Thoracic aorta (tissue), 2 donors: ENCODE measurements around the gene PARPBP. TPM values are rescaled to one million over a fixed set of nuclear protein-coding genes. Genes with fewer than 3 reads are reported as not detected.

Source experiments
- ATAC-seq: fragments of 150-250 bp; one replicate; pipeline ENCODE4 v1.8.0; 2017; ENCODE audit warnings: low read depth; ENCODE audit not compliant: insufficient number of reproducible peaks, low FRiP score
- DNase-seq: peaks from one replicate; pipeline ENCODE4 v3.0.0-alpha.2; 2020; ENCODE audit warnings: low spot score
- H3K27ac ChIP-seq, 2 donors: fragments of 200-600 bp; sonication (generic); 1 replicate in 1 of 2; 2 replicates in 1 of 2; pipeline ENCODE4 v1.5.1; 2016; ENCODE audit warnings: mild to moderate bottlenecking in 2 of 2, moderate library complexity in 2 of 2
- H3K27me3 ChIP-seq: fragments of 200-600 bp; sonication (generic); replicated peaks from 2 replicates; pipeline ENCODE4 v1.6.0; 2016; ENCODE audit warnings: mild to moderate bottlenecking; ENCODE audit not compliant: insufficient read depth
- H3K36me3 ChIP-seq: fragments of 200-600 bp; sonication (generic); one replicate; pipeline ENCODE4 v1.5.1; 2016
- H3K4me1 ChIP-seq, 2 donors: fragments of 200-600 bp; sonication (generic); 1 replicate in 1 of 2; 2 replicates in 1 of 2; pipeline versions ENCODE4 v1.5.1 to v1.6.0; 2016; ENCODE audit warnings: low read depth in 2 of 2, mild to moderate bottlenecking in 1 of 2; ENCODE audit not compliant: control insufficient read depth in 1 of 2
- H3K4me3 ChIP-seq: fragments of 200-600 bp; sonication (generic); 2 replicates; pipeline ENCODE4 v1.5.1; 2016; ENCODE audit warnings: mild to moderate bottlenecking
- H3K9me3 ChIP-seq: fragments of 200-600 bp; sonication (generic); 2 replicates; pipeline ENCODE4 v1.5.1; 2016
- CTCF ChIP-seq: fragments of 200-600 bp; sonication (generic); IDR thresholded peaks from one replicate; pipeline ENCODE4 v1.5.1; 2019; ENCODE audit warnings: antibody characterized with exemption
- total RNA-seq, 2 donors: library from RNA; depleted of rRNA; stranded (reverse); fragments of >200 nt; gene quantifications; one replicate each; pipeline versions ENCODE4 v1.1.0 to v1.2.3, GENCODE V29; 2016

Gene PARPBP
- total RNA-seq, 2 donors from 2014 or later = 0.27 to 2.6 TPM

DNA sequence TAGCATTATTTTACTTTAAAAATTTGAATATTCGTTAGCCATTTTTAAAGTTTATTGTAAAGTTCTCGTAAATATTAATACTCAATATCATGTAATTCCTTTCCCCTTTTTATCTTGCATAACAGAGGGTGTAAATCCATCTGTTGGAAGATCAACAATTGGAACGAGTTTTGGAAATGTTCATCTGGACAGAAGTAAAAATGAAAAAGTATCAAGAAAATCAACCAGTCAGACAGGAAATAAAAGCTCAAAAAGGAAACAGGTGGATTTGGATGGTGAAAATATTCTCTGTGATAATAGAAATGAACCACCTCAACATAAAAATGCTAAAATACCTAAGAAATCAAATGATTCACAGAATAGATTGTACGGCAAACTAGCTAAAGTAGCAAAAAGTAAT, 75.8 kb downstream of the PARPBP start:
- H3K27me3 ChIP-seq = no peaks in the 10 kb centered on the region
- H3K9me3 ChIP-seq = no peaks in the 10 kb centered on the region
- no peak for DNase-seq
- H3K27ac ChIP-seq = no peak overlapping the region
- no peak for TF ChIP-seq CTCF
- no peaks in the 10 kb centered on the region for H3K4me1 ChIP-seq
- no peak for ATAC-seq
- no peaks in the 10 kb centered on the region for H3K36me3 ChIP-seq
- H3K4me3 ChIP-seq = no peak overlapping the region

GRCh38 chr12:102197789-102198188, 77.8 kb downstream of the PARPBP start, which contains the start of gene PMCH:
Gene PMCH (minus strand): TSS chr12:102197833. CDS start chr12:102197770, 63 bp downstream.
- Histone ChIP-seq H3K27ac (no peak within 1 kb of the TSS), H3K27me3 (no peaks in the 10 kb centered on the region), H3K4me3 (no peak within 1 kb of the TSS), H3K9me3 (no peaks in the 10 kb centered on the region), H3K4me1 (no peaks in the 10 kb centered on the region), H3K36me3 (no peaks in the 10 kb centered on the region)
- TF ChIP-seq CTCF = no peak
- no peak for ATAC-seq
- no peak for DNase-seq

DNA sequence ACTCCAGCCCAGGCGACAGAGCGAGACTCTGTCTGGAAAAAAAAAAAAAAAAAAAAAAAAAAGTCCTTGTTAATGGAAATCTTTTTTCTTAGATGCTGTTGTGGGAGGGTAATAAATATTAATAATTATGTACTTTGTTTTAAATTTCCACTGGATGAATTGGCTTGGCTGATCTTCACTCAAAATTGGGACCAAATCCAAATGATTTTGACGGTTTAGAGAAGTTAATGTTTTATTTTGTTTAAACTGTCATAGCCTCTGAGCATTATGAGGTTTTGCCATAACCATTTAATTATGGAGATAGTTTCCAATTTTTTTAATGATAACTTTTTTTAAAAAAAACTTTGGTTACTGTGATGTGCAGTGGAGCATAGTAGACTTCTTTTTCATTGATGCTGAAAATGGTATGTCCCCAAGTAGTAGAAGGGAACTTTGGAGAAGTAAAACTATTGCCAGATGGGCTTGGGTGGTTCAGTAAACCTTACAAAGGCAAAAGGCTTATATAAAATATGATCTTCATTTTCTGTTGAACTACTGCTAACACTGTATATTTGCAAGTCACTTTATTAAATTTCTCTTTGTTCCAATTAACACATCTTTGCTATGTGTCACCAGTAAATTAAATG, 81.6 kb downstream of the PARPBP start:
- Histone ChIP-seq H3K36me3 (no peaks in the 10 kb centered on the region), H3K4me1 (no peaks in the 10 kb centered on the region), H3K27me3 (no peaks in the 10 kb centered on the region), H3K4me3 (no peak overlapping the region), H3K9me3 (no peaks in the 10 kb centered on the region), H3K27ac (no peak overlapping the region)
- no peak for TF ChIP-seq CTCF
- no peak for ATAC-seq
- DNase-seq = no peak

DNA sequence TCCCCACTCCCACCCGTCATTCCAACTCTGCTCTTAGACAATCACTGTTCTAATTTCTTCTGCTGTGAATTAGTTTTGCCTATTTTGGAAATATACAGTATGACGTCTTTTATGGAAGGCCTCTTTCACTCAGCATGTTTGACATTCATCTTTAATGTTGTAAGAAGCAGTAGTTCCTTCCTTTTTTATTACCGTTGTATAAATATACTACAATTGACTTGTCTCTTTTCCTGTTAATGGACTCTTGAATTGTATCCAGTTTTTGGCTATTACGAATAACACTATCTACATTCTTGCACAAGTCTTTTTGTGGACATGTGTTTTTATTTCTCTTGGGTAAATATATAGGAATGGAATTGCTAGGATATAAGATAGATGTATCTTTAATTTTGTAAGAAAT, 82.6 kb downstream of the PARPBP start:
- Histone ChIP-seq H3K36me3 (no peaks in the 10 kb centered on the region), H3K4me3 (no peak overlapping the region), H3K27ac (no peak overlapping the region), H3K27me3 (no peaks in the 10 kb centered on the region), H3K4me1 (no peaks in the 10 kb centered on the region), H3K9me3 (no peaks in the 10 kb centered on the region)
- ATAC-seq = no peak
- no peak for DNase-seq
- no peak for TF ChIP-seq CTCF

- no peak for DNase-seq
These were observed 84.0 kb downstream of the PARPBP start for GRCh38 chr12:102204025-102204424.

More at GRCh38 chr12:102204025-102204424, 84.0 kb downstream of the PARPBP start:
- H3K4me3 ChIP-seq = no peak overlapping the region
- H3K9me3 ChIP-seq = peaks cover 8% of the 10 kb centered on the region
- no peaks in the 10 kb centered on the region for H3K27me3 ChIP-seq
- H3K4me1 ChIP-seq = no peaks in the 10 kb centered on the region
- no peak for ATAC-seq
- no peaks in the 10 kb centered on the region for H3K36me3 ChIP-seq
- no peak overlapping the region for H3K27ac ChIP-seq
- TF ChIP-seq CTCF = no peak
